CD4-positive, alpha-beta T cell (primary cell): ENCODE data around the gene TUBAL3. TPM values are rescaled to one million over a fixed set of nuclear protein-coding genes. Genes with fewer than 3 reads are reported as not detected.

Source experiments
- ATAC-seq: fragments of 200-7000 bp; cut with Tn5 transposase; one replicate; pipeline ENCODE4 v1.10.0; 2022; ENCODE audit warnings: mild to moderate bottlenecking; ENCODE audit not compliant: poor library complexity
- CTCF ChIA-PET: fragments of 350-600 bp; sonication (Branson Sonifier 250); formaldehyde crosslinking; loops from one replicate; lab custom pipeline; 2021; ENCODE audit warnings: antibody characterized with exemption, inconsistent platforms; lab: Charles Lee
- POLR2A ChIA-PET: fragments of 350-600 bp; sonication (Branson Sonifier 250); formaldehyde crosslinking; loops from one replicate; lab custom pipeline; 2021; ENCODE audit warnings: antibody characterized with exemption, inconsistent platforms; lab: Charles Lee
- DNase-seq, 14 experiments: peaks; one replicate each; pipeline ENCODE4 v3.0.0-alpha.2; 2013 to 2020; ENCODE audit warnings: mixed read lengths in 2 of 14
- H3K27ac ChIP-seq, 2 donors: one replicate each; pipeline versions ENCODE4 v1.5.1 to v1.7.0; 2013; ENCODE audit warnings: low read length in 2 of 2, low read depth in 1 of 2, mild to moderate bottlenecking in 1 of 2
- H3K27me3 ChIP-seq, 2 experiments: 1 replicate in 1 of 2; 2 replicates in 1 of 2; pipeline versions ENCODE4 v1.6.1 to v1.7.0; 2013; ENCODE audit warnings: low read length in 2 of 2, control low read depth in 1 of 2, mild to moderate bottlenecking in 1 of 2, moderate library complexity in 1 of 2; ENCODE audit not compliant: insufficient read depth in 2 of 2, control insufficient read depth in 1 of 2
- H3K36me3 ChIP-seq: one replicate; pipeline ENCODE4 v1.6.1; 2013; ENCODE audit warnings: low read length, control low read depth; ENCODE audit not compliant: insufficient read depth
- H3K4me1 ChIP-seq: one replicate; pipeline ENCODE4 v1.6.1; 2013; ENCODE audit warnings: low read length, control low read depth; ENCODE audit not compliant: insufficient read depth
- H3K4me3 ChIP-seq: one replicate; pipeline ENCODE4 v1.5.1; 2013; ENCODE audit warnings: mild to moderate bottlenecking, low read length, moderate library complexity
- H3K9me3 ChIP-seq, 2 experiments: 1 replicate in 1 of 2; 2 replicates in 1 of 2; pipeline versions ENCODE4 v1.6.1 to v1.7.0; 2013; ENCODE audit warnings: low read length in 2 of 2, mild to moderate bottlenecking in 2 of 2, control low read depth in 1 of 2, moderate library complexity in 1 of 2; ENCODE audit not compliant: control insufficient read depth in 1 of 2, insufficient read depth in 1 of 2
- H3K27ac Mint-ChIP-seq: one replicate; pipeline ENCODE4 v1.8.0; 2020; ENCODE audit warnings: mixed read lengths
- H3K27me3 Mint-ChIP-seq: one replicate; pipeline ENCODE4 v1.8.0; 2021; ENCODE audit warnings: mixed read lengths
- H3K36me3 Mint-ChIP-seq: one replicate; pipeline ENCODE4 v1.8.0; 2021; ENCODE audit warnings: low read depth, mixed read lengths
- H3K4me1 Mint-ChIP-seq: one replicate; pipeline ENCODE4 v1.8.0; 2021; ENCODE audit warnings: low read depth, mixed read lengths
- H3K4me3 Mint-ChIP-seq: one replicate; pipeline ENCODE4 v1.8.0; 2020; ENCODE audit warnings: mild to moderate bottlenecking, mixed read lengths
- H3K9me3 Mint-ChIP-seq: one replicate; pipeline ENCODE4 v1.8.0; 2020; ENCODE audit warnings: mixed read lengths
- intact Hi-C, 2 experiments: fragments of 100-400 bp; cut with DNase I in 1 of 2; cut with micrococcal nuclease in 1 of 2; formaldehyde crosslinking; loops; one replicate each; pipeline versions ENCODE4 v1.15.1 to v1.9.0; 2023 to 2025; cut with DNase I, micrococcal nuclease
- total RNA-seq, 174 experiments: library from RNA in 2 of 174; stranded (reverse) in 2 of 174; gene quantifications; one replicate each; pipeline ENCODE4 v1.2.3 and lab custom pipeline; 2021 to 2026
- TF ChIP-seq, protein P1 (sequence below): fragments of 200-600 bp; IDR thresholded peaks from one replicate; pipeline ENCODE4 v1.8.0; 2022; ENCODE audit warnings: antibody characterized with exemption, mild to moderate bottlenecking

Gene TUBAL3
- total RNA-seq, 2 experiments from 2014 or later, result not detected

DNA sequence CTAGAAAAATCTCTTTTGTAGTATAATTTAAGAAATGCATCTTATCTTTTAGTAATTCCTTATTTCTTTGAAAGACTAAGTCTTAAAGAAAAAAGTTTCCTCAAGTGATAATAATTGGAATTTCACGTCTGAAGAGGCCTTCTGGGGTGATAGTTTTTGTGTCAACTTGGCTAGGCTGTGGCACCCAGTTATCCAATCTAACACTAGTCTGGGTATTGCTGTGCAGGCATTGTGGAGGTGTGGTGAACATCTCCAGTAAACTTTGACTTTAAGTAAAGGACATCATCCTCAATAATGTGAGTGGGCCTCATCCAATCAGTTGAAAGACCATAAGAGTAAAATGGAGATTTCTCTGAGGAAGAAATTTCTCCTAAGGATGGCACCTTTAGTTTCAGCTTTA, 2.3 kb upstream of the TUBAL3 start:
- H3K36me3 Mint-ChIP-seq, result no peaks in the 10 kb centered on the region
- H3K9me3 ChIP-seq, result no peaks in the 10 kb centered on the region
- H3K36me3 ChIP-seq, result no peaks in the 10 kb centered on the region
- H3K27ac ChIP-seq, result no peak overlapping the region
- intact Hi-C loops, result no loop called here
- TF ChIP-seq, protein P1, sequence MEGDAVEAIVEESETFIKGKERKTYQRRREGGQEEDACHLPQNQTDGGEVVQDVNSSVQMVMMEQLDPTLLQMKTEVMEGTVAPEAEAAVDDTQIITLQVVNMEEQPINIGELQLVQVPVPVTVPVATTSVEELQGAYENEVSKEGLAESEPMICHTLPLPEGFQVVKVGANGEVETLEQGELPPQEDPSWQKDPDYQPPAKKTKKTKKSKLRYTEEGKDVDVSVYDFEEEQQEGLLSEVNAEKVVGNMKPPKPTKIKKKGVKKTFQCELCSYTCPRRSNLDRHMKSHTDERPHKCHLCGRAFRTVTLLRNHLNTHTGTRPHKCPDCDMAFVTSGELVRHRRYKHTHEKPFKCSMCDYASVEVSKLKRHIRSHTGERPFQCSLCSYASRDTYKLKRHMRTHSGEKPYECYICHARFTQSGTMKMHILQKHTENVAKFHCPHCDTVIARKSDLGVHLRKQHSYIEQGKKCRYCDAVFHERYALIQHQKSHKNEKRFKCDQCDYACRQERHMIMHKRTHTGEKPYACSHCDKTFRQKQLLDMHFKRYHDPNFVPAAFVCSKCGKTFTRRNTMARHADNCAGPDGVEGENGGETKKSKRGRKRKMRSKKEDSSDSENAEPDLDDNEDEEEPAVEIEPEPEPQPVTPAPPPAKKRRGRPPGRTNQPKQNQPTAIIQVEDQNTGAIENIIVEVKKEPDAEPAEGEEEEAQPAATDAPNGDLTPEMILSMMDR, result no peak
- H3K9me3 Mint-ChIP-seq, result no peaks in the 10 kb centered on the region
- H3K27ac Mint-ChIP-seq, result no peak overlapping the region
- no peaks in the 10 kb centered on the region for H3K4me1 ChIP-seq
- no peak overlapping the region for H3K4me3 Mint-ChIP-seq
- H3K4me1 Mint-ChIP-seq, result peaks cover under 1% of the 10 kb centered on the region
- DNase-seq (no peak), ATAC-seq (no peak)
- peaks cover 6 to 10% of the 10 kb centered on the region in 2 experiments for H3K27me3 ChIP-seq
- ChIA-PET POLR2A (no interaction called here), CTCF (no interaction called here)
- H3K27me3 Mint-ChIP-seq, result peaks cover 10% of the 10 kb centered on the region
- H3K4me3 ChIP-seq, result no peak overlapping the region

DNA sequence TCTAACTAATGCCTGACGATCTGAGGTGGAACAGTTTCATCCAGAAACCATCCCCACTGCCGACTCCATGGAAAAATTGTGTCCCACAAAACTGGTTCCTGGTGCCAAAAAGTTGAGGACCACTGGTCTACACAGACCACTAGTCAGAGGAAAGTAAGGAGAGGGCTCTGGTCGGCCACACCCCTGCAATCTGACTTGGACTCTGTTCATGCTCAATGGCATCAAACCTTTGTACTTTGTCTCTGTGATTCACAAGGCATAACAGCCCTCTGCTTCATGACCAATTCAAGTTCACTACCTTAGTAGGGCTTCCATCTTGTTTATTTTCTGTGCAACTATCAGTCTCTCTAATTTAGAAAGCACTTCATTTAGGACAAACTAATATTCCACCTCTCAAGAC, 1.8 kb downstream of the TUBAL3 start:
- no peaks in the 10 kb centered on the region for H3K9me3 ChIP-seq
- Mint-ChIP-seq H3K36me3 (no peaks in the 10 kb centered on the region), H3K27ac (no peak overlapping the region), H3K9me3 (no peaks in the 10 kb centered on the region), H3K4me3 (no peak overlapping the region), H3K4me1 (no peaks in the 10 kb centered on the region), H3K27me3 (peaks cover 12% of the 10 kb centered on the region)
- TF ChIP-seq, protein P1, result no peak
- ChIA-PET POLR2A (no interaction called here), CTCF (no interaction called here)
- ATAC-seq (no peak), DNase-seq (no peak)
- no peak overlapping the region for H3K4me3 ChIP-seq
- intact Hi-C loops, result no loop called here
- no peaks in the 10 kb centered on the region for H3K36me3 ChIP-seq
- H3K27me3 ChIP-seq, result no peaks in the 10 kb centered on the region
- no peak overlapping the region for H3K27ac ChIP-seq
- H3K4me1 ChIP-seq, result no peaks in the 10 kb centered on the region

DNA sequence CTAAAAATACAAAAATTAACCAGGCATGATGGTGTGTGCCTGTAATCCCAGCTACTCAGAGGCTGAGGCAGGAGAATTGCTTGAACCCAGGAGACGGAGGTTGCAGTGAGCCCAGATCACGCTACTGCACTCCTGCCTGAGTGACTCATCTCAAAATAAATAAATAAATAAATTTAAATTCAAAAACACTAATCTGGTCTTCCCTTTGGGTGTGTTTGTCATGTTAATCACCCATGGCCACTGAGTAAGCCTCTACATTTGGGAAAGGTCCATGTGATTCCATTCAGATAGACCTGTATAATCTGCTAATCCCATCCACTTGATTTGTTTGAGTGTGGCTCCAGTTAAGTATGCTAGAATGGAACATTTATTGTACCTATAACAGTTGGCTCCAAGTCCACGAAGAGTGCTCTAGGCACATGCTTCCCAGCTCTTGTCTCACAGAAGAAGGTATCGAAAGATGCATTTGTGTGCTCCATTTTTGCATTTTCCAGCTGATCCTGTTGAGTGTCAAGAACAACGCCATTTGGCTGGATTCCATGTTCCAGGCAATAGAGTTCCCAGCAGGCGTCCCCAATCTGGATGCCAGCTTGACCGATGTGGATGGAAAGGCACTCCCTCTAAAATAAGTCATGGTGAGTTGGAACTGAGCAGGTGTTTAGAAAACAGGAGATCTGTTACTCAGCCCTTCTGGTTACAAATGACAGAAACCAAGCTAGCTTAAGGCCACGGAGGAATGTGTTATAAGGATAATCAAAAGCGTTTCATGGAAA, 4.0 kb downstream of the TUBAL3 start:
- TF ChIP-seq, protein P1, result no peak
- Mint-ChIP-seq H3K27me3 (peaks cover 12% of the 10 kb centered on the region), H3K4me3 (no peak overlapping the region), H3K4me1 (no peaks in the 10 kb centered on the region), H3K27ac (no peak overlapping the region), H3K9me3 (no peaks in the 10 kb centered on the region), H3K36me3 (no peaks in the 10 kb centered on the region)
- no peak overlapping the region for H3K4me3 ChIP-seq
- intact Hi-C loops, result no loop called here
- no peak overlapping the region for H3K27ac ChIP-seq
- no peak for ATAC-seq
- DNase-seq, result no peak
- H3K27me3 ChIP-seq, result peaks cover 0 to 8% of the 10 kb centered on the region in 2 experiments
- H3K9me3 ChIP-seq, result no peaks in the 10 kb centered on the region
- H3K36me3 ChIP-seq, result no peaks in the 10 kb centered on the region
- no peaks in the 10 kb centered on the region for H3K4me1 ChIP-seq
- ChIA-PET POLR2A (no interaction called here), CTCF (interaction anchor here (0.5 kb wide), 1 partner anchor 452 kb away, joined by 3 read pairs; no protein-coding TSS in a partner anchor)
